ENCODE results near the gene CEND1. TPM values are rescaled to one million over a fixed set of nuclear protein-coding genes. Genes with fewer than 3 reads are reported as not detected.

Gene CEND1
- total RNA-seq, 4 donors from 2014 or later: 0.17 to 2.9 (median 0.58) TPM

DNA sequence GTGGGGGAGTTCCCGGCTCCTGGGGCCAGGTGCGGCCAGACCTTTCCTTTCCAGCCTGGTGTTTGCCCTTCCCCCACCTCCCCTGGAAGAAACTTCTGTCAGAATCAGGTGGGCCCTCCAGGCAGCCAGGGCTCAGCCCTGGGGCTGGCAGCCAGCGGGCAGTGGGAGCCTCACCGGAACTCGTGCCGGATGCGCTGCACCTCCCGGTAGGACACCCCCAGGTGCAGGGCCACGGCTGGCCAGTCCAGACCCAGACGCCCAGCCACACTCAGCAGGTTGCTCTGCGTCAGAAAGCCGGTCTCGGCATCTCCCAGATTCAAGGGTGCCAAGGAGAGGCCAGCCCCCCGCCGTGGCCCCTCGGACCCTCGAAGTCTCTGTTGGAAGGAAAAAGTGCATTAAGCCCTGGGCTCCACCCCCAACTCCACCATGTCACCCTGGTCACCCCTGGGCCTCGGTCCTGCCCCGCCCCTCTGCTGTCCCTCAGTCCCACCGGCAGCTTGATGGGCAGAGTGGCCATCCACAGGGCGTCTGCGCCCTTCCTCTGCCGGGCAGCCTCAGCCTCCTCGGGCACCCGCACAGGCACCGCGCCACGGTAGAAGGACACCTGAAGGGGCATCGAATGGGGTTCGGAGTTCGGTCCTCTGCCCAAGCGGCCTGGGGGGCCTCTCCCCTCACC is 9.9 kb upstream of the CEND1 start:
- H3K9me3 ChIP-seq: no peaks in the 10 kb centered on the region
- 94% methylated on average over 3 of the region's 32 CpGs; no CpG with 5 or more reads in 1 of the 2 donors for WGBS, 2 donors (ENCODE audit: low coverage in 1 of 2)
- TF ChIP-seq EP300 (IDR thresholded peaks at IDR 0.05): no peak
- TF ChIP-seq POLR2AphosphoS5 (IDR thresholded peaks at IDR 0.05): no peak
- no peak for TF ChIP-seq POLR2A (IDR thresholded peaks at IDR 0.05)
- TF ChIP-seq, protein P1, sequence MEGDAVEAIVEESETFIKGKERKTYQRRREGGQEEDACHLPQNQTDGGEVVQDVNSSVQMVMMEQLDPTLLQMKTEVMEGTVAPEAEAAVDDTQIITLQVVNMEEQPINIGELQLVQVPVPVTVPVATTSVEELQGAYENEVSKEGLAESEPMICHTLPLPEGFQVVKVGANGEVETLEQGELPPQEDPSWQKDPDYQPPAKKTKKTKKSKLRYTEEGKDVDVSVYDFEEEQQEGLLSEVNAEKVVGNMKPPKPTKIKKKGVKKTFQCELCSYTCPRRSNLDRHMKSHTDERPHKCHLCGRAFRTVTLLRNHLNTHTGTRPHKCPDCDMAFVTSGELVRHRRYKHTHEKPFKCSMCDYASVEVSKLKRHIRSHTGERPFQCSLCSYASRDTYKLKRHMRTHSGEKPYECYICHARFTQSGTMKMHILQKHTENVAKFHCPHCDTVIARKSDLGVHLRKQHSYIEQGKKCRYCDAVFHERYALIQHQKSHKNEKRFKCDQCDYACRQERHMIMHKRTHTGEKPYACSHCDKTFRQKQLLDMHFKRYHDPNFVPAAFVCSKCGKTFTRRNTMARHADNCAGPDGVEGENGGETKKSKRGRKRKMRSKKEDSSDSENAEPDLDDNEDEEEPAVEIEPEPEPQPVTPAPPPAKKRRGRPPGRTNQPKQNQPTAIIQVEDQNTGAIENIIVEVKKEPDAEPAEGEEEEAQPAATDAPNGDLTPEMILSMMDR (IDR thresholded peaks at IDR 0.05): no peak
- H3K4me1 ChIP-seq: peaks cover 0 to 65% (median 30%) of the 10 kb centered on the region in 3 donors
- H3K36me3 ChIP-seq: peaks cover 0 to 49% of the 10 kb centered on the region in 2 donors
- H3K4me3 ChIP-seq: no peak overlapping the region
- H3K27me3 ChIP-seq: no peaks in the 10 kb centered on the region
- H3K27ac ChIP-seq: no peak overlapping the region
- no peak for ATAC-seq

DNA sequence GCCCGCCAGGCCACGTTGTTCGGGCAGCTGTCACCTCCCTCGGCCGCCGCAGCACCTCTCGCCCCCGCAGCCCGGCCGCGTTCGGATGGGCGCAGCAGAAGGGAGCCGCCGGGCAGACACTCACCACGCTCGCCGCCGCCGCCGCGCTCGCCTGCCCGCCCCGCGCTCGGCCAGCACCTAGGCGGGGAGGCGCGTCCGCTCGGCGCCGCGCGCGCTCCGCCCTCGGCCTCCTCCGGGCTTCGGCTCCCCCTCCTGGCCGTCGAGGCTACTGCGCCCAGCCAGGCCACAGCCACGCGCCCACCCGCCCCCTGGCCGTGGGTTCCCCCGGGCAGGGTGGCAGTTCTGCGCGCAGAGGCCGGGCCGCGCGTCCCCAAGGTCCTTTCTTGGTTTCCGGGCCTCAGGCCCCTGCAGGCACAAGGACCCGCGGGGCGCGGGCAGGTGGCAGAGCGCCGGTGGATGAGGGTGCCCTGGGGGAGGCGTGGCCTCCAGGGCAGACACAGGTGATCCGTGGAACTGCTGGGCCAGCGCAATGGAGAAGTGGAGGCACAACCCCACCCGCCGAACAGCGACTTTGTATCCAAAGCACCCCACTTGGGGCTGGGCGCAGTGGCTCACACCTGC is 8.3 kb upstream of the CEND1 start, which contains the start of gene SLC25A22:
SLC25A22 (minus strand) TSS at position 189 of the 621 bp plus-strand sequence. CDS start 3,275 bp downstream, outside the sequence.
- TF ChIP-seq POLR2AphosphoS5 (IDR thresholded peaks at IDR 0.05) (no peak), POLR2A (IDR thresholded peaks at IDR 0.05) (peak in 1 of 2 donors; percentile 13), EP300 (IDR thresholded peaks at IDR 0.05) (no peak)
- TF ChIP-seq, protein P1 (IDR thresholded peaks at IDR 0.05): peak in 3 of 4 experiments; percentile 87 to 91 (median 90)
- no CpG with 5 or more reads among the region's 69 CpGs for WGBS, 2 donors (ENCODE audit: low coverage in 1 of 2)
- H3K27me3 ChIP-seq: no peaks in the 10 kb centered on the region
- H3K9me3 ChIP-seq: no peaks in the 10 kb centered on the region
- ATAC-seq: peak; percentile 77
- peaks cover 0 to 57% of the 10 kb centered on the region in 2 donors for H3K36me3 ChIP-seq
- peaks cover 0 to 63% (median 22%) of the 10 kb centered on the region in 3 donors for H3K4me1 ChIP-seq
- peak within 1 kb of the TSS; percentile 44 to 81 for H3K4me3 ChIP-seq
- H3K27ac ChIP-seq: peak within 1 kb of the TSS; percentile 20 to 94 (median 86)

DNA sequence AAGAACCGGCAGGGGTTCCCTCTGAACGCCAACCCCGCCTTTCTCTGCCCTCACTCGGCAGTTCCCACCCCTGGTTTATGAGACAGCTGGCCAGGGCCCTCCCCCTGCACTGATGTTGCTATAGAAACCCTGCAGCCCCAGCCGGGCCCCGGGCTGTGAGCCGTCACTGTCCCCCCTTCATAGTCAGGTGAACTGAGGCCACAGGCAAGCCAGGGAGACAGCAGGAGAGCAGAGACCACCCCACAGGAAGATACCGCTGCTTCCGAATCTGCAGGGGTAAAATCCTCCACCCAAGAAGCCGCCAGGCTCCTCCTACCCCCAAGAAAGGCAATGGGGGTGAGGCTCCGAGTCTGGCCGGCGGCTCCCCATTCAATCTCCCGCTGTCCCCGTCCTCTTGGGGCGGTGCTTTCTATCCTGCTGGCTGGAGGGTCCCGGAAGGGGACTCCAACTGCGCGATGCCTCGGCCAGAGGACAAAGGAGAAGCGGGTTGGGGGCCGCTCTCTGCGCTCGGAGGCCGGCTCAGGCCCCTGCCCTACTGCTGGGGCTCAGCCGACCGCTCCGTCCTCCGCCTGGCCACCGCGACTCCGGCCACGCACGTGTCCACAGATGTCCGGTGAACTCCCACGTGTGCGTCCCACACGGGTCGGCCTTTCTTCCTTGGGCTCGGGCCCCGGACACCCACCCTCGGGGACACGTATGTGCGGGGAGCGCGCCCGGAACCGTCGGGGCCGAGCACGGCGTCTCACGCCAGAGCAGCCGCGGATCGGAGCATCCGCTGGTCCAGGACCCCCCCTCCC is 7.6 kb upstream of the CEND1 start:
- peak overlapping the region; percentile 20 to 94 (median 86) for H3K27ac ChIP-seq
- 0% methylated on average over 1 of the region's 57 CpGs; no CpG with 5 or more reads in 1 of the 2 donors for WGBS, 2 donors (ENCODE audit: low coverage in 1 of 2)

DNA sequence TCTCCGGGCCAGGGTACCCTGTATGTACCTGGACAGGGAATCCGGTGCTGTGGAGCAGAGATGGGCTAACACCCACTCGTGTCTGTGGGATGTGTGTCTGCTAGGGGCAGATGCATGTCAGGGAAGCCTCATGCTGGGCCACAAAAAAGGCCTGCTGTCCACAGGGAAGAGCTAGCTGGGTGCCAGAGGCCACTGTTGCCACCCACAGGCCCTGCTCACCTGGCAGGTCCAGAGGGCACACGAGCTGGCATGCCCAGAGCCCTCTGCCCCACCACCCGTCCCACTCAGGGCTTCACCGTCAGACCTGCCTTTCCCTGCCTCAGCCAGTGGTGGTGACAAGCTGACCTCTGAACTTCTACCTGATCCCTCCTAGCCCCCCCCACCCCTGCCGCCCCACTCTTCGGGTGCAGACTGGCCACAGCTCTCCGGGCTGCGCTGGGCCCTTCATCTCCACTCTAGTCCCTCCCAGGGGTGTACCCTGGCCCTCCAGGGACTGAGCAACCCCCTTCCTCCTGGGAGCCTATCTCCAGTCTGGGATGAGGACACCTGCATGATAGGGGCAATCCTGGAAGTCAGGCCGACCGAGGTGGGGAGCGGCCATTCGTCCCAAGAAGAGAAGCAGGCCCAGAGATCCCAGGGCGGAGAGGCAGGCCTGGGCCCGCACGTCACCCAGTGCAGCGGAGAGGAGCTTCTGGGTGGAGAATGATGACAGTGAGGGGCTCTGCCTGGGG is 6.8 kb upstream of the CEND1 start:
- peak overlapping the region; percentile 20 to 94 (median 86) for H3K27ac ChIP-seq
- H3K27me3 ChIP-seq: no peaks in the 10 kb centered on the region
- H3K4me1 ChIP-seq: peaks cover 0 to 58% (median 22%) of the 10 kb centered on the region in 3 donors
- no peaks in the 10 kb centered on the region for H3K9me3 ChIP-seq
- peaks cover 0 to 57% of the 10 kb centered on the region in 2 donors for H3K36me3 ChIP-seq
- 31% methylated on average over 3 of the region's 18 CpGs; no CpG with 5 or more reads in 1 of the 2 donors for WGBS, 2 donors (ENCODE audit: low coverage in 1 of 2)
- peak; percentile 0 for ATAC-seq
- peak overlapping the region; percentile 44 to 81 for H3K4me3 ChIP-seq
- TF ChIP-seq, protein P1 (IDR thresholded peaks at IDR 0.05): no peak
- TF ChIP-seq POLR2A (IDR thresholded peaks at IDR 0.05) (no peak), POLR2AphosphoS5 (IDR thresholded peaks at IDR 0.05) (no peak), EP300 (IDR thresholded peaks at IDR 0.05) (no peak)

More for the DNA sequence above, 7.6 kb upstream of the CEND1 start:
- TF ChIP-seq POLR2AphosphoS5 (IDR thresholded peaks at IDR 0.05) (no peak), EP300 (IDR thresholded peaks at IDR 0.05) (no peak), POLR2A (IDR thresholded peaks at IDR 0.05) (no peak)
- TF ChIP-seq, protein P1 (IDR thresholded peaks at IDR 0.05): no peak
- peak overlapping the region; percentile 44 to 81 for H3K4me3 ChIP-seq
- H3K27me3 ChIP-seq: no peaks in the 10 kb centered on the region
- ATAC-seq: peak; percentile 51
- H3K36me3 ChIP-seq: peaks cover 0 to 57% of the 10 kb centered on the region in 2 donors
- H3K9me3 ChIP-seq: no peaks in the 10 kb centered on the region
- H3K4me1 ChIP-seq: peaks cover 0 to 58% (median 22%) of the 10 kb centered on the region in 3 donors

Data from gastroesophageal sphincter (tissue), 4 donors.